Stimulated activated naive CD8-positive, alpha-beta T cell treated with anti-CD3 and anti-CD28 coated beads, Interleukin-15, amount 100 ng/mL, for 72 hours (primary cell): ENCODE measurements around the gene CCDC174.
A peak's percentile ranks its signal among the peaks of the same experiment; 100 is the strongest.
"Not testable (repeated sequence)": the region's sequence is repeated elsewhere in the genome, so short reads cannot be mapped to it uniquely, and the experiment has no call there.

Source experiments
- ATAC-seq: fragments of 150-1000 bp; cut with Tn5 transposase; 2 replicates; pipeline ENCODE4 v1.10.0; 2021; ENCODE audit warnings: mild to moderate bottlenecking, moderate library complexity
- DNase-seq, 2 donors: peaks; one replicate each; pipeline ENCODE4 v3.0.0; 2021 to 2022
- H3K27ac Mint-ChIP-seq, 2 donors: one replicate each; pipeline ENCODE4 v1.8.0; 2022; ENCODE audit warnings: mild to moderate bottlenecking in 2 of 2, mixed read lengths in 2 of 2, moderate library complexity in 2 of 2
- H3K27me3 Mint-ChIP-seq: one replicate; pipeline ENCODE4 v1.8.0; 2022; ENCODE audit warnings: mixed read lengths
- H3K4me1 Mint-ChIP-seq: one replicate; pipeline ENCODE4 v1.8.0; 2022; ENCODE audit warnings: mild to moderate bottlenecking, mixed read lengths
- H3K4me3 Mint-ChIP-seq, 2 donors: one replicate each; pipeline ENCODE4 v1.8.0; 2022; ENCODE audit warnings: mild to moderate bottlenecking in 2 of 2, mixed read lengths in 2 of 2, moderate library complexity in 1 of 2
- H3K9me3 Mint-ChIP-seq, 2 donors: one replicate each; pipeline ENCODE4 v1.8.0; 2022; ENCODE audit warnings: mixed read lengths in 2 of 2

Gene CCDC174

GRCh38 chr3:14651440-14652251 is at the start of gene CCDC174:
Gene CCDC174 (plus strand): TSS chr3:14651762. CDS start chr3:14651837, 75 bp downstream.
- Mint-ChIP-seq H3K4me3 (peak within 1 kb of the TSS; percentile 97 to 99), H3K9me3 (no peaks in the 10 kb centered on the region), H3K27me3 (no peaks in the 10 kb centered on the region), H3K4me1 (peaks cover 52% of the 10 kb centered on the region), H3K27ac (peak within 1 kb of the TSS; percentile 98 to 99)
- ATAC-seq (peak; percentile 98), DNase-seq (peak; percentile 93 to 97)

GRCh38 chr3:14602006-14602803 is 49.4 kb upstream of the CCDC174 start:
- peaks cover 75% of the 10 kb centered on the region for H3K27me3 Mint-ChIP-seq
- peaks cover 10% of the 10 kb centered on the region for H3K4me1 Mint-ChIP-seq
- H3K4me3 Mint-ChIP-seq: no peak overlapping the region
- no peak for ATAC-seq
- no peak overlapping the region for H3K27ac Mint-ChIP-seq
- peaks cover 13 to 19% of the 10 kb centered on the region in 2 donors for H3K9me3 Mint-ChIP-seq
- DNase-seq: no peak

GRCh38 chr3:14602804-14603644 is 48.5 kb upstream of the CCDC174 start:
- Mint-ChIP-seq H3K4me3 (no peak overlapping the region), H3K4me1 (peaks cover 8% of the 10 kb centered on the region), H3K9me3 (peaks cover 13 to 18% of the 10 kb centered on the region in 2 donors), H3K27ac (no peak overlapping the region), H3K27me3 (peaks cover 73% of the 10 kb centered on the region)
- DNase-seq (no peak), ATAC-seq (no peak)

GRCh38 chr3:14605067-14605466 is 46.5 kb upstream of the CCDC174 start:
- ATAC-seq (no peak), DNase-seq (no peak)
- Mint-ChIP-seq H3K27ac (no peak overlapping the region), H3K27me3 (peaks cover 62% of the 10 kb centered on the region), H3K4me1 (no peaks in the 10 kb centered on the region), H3K4me3 (no peak overlapping the region), H3K9me3 (peaks cover 5 to 8% of the 10 kb centered on the region in 2 donors)

DNA sequence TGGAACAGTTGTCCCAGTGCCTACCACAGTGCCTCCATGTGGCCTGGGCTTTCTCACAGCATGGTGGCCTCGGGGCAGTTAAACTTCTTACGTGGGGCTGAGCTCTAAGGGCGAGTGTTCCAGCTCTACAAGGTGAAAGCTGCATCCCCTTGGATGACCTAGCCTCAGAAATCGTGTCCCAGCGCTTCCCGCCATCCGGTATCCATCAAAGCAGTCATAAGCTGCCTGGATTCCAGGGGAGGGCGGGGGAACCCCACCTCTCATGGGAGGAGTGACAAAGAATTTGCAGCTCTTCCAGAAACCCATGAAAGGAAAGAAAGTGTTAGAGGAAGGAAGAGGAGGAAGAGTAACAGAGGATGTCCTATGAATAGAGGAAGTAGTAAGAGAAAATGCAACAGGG is 45.8 kb upstream of the CCDC174 start:
- Mint-ChIP-seq H3K27me3 (peaks cover 62% of the 10 kb centered on the region), H3K27ac (no peak overlapping the region), H3K4me1 (no peaks in the 10 kb centered on the region), H3K4me3 (no peak overlapping the region), H3K9me3 (peaks cover 5 to 8% of the 10 kb centered on the region in 2 donors)
- ATAC-seq (no peak), DNase-seq (no peak)

DNA sequence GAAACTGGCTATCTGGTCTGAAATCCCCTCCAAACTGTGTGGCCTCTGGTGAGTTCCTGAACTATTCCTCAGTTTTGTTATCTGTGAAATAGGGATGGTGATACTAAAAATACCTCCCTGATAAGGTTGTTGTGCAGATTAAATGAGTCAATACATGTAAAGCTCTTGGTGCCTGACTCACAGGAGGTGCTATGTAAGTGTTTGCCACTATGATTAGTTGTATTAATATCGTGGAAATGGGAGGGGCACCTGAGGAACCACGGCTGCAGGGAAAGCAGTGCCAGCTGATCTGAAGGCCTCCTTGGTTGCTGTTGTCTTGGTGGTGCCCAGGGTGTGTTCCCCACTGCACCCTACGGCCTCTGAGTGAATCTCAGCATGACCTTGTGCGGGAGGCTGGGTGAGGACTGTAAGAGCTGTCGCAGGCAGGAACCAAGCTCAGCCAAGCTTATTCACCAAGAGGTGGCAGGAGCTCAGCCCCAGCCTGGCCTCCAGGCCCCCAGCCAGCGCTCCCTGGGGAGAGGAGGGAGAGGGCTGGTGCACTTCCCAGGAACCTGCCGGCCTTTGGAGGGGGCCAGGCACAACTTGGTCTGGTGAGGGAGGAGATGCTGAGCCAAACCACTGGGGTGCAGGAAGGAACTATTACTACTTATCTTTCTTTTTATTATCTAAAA is 44.8 kb upstream of the CCDC174 start:
- Mint-ChIP-seq H3K27ac (no peak overlapping the region), H3K9me3 (peaks cover 5 to 8% of the 10 kb centered on the region in 2 donors), H3K27me3 (peaks cover 52% of the 10 kb centered on the region), H3K4me1 (no peaks in the 10 kb centered on the region), H3K4me3 (no peak overlapping the region)
- ATAC-seq (no peak), DNase-seq (no peak)

- DNase-seq (no peak), ATAC-seq (no peak)
- peaks cover 51% of the 10 kb centered on the region for H3K27me3 Mint-ChIP-seq
- no peak overlapping the region for H3K27ac Mint-ChIP-seq
- H3K9me3 Mint-ChIP-seq: peaks cover 2 to 7% of the 10 kb centered on the region in 2 donors
- H3K4me1 Mint-ChIP-seq: no peaks in the 10 kb centered on the region
- H3K4me3 Mint-ChIP-seq: no peak overlapping the region
These were observed 43.3 kb upstream of the CCDC174 start for GRCh38 chr3:14608298-14608697.

DNA sequence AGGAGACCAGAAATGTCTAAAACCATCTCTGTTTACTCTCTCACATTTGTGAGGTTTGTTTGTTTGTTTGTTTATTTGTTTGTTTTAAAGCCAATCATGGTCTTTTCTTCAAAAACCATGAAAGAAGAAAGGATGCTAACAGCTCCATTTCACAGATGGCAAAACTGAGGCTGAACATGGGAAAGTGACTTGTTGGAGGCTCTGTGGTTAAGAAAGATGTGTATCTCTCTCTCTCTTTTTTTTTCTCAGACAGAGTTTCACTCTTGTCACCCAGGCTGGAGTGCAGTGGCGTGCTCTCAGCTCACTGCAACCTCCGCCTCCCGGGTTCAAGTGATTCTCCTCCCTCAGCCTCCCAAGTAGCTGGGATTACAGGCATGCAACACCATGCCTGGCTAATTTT is 42.5 kb upstream of the CCDC174 start:
- not testable (repeated sequence) for H3K4me3 Mint-ChIP-seq, DNase-seq, ATAC-seq, H3K4me1 Mint-ChIP-seq, H3K27ac Mint-ChIP-seq, H3K9me3 Mint-ChIP-seq
- H3K27me3 Mint-ChIP-seq: peaks cover 43% of the 10 kb centered on the region

DNA sequence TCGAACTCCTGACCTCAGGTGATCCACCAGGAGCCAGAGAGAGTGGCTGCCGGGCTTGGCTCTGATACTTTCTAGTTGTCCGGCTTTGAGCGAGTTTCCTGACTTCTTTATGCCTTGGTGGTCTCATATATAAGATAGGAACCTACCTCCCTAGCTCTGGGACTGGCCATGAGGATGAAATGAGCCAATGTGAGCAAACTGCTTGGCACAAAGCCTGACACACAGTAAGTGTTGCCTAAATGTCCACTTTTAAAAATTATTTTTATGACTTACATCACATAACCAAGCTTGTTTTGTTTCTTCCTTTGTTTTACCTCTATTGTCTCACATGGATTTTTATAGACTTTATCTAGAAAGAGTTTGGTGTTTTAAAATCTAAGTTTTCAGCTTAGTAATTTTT is 42.1 kb upstream of the CCDC174 start:
- ATAC-seq (no peak), DNase-seq (no peak)
- Mint-ChIP-seq H3K4me1 (no peaks in the 10 kb centered on the region), H3K27me3 (peaks cover 42% of the 10 kb centered on the region), H3K4me3 (no peak overlapping the region), H3K9me3 (no peaks in the 10 kb centered on the region), H3K27ac (no peak overlapping the region)

DNA sequence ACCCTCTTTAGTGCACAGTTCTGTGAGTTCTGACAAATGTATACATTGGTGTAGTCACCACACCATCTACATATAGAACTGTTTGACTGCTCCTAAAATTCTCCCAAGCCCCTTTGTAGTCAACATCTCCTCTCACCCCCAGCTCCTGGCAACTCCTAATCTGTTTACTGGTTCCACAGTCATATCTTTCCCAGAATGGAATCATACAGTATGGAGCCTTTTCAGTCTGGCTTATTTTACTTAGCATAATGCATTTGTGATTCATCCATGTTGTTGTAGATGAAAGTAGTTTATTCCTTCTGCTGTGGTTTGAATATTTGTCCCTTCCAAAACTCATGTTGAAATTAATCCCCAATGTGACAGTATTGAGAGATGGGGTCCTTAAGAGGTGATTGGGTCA is 41.6 kb upstream of the CCDC174 start:
- Mint-ChIP-seq H3K4me3 (no peak overlapping the region), H3K27ac (no peak overlapping the region), H3K27me3 (peaks cover 37% of the 10 kb centered on the region), H3K4me1 (no peaks in the 10 kb centered on the region), H3K9me3 (no peaks in the 10 kb centered on the region)
- ATAC-seq (no peak), DNase-seq (no peak)

GRCh38 chr3:14614189-14614588 is 37.4 kb upstream of the CCDC174 start:
- Mint-ChIP-seq H3K9me3 (no peaks in the 10 kb centered on the region), H3K27me3 (peaks cover 43% of the 10 kb centered on the region), H3K4me3 (no peak overlapping the region), H3K27ac (no peak overlapping the region), H3K4me1 (no peaks in the 10 kb centered on the region)
- ATAC-seq (no peak), DNase-seq (no peak)

GRCh38 chr3:14614862-14615261 is 36.7 kb upstream of the CCDC174 start:
- H3K4me3 Mint-ChIP-seq: no peak overlapping the region
- no peak overlapping the region for H3K27ac Mint-ChIP-seq
- DNase-seq (no peak), ATAC-seq (no peak)
- H3K27me3 Mint-ChIP-seq: peaks cover 49% of the 10 kb centered on the region
- no peaks in the 10 kb centered on the region for H3K9me3 Mint-ChIP-seq
- H3K4me1 Mint-ChIP-seq: no peaks in the 10 kb centered on the region

DNA sequence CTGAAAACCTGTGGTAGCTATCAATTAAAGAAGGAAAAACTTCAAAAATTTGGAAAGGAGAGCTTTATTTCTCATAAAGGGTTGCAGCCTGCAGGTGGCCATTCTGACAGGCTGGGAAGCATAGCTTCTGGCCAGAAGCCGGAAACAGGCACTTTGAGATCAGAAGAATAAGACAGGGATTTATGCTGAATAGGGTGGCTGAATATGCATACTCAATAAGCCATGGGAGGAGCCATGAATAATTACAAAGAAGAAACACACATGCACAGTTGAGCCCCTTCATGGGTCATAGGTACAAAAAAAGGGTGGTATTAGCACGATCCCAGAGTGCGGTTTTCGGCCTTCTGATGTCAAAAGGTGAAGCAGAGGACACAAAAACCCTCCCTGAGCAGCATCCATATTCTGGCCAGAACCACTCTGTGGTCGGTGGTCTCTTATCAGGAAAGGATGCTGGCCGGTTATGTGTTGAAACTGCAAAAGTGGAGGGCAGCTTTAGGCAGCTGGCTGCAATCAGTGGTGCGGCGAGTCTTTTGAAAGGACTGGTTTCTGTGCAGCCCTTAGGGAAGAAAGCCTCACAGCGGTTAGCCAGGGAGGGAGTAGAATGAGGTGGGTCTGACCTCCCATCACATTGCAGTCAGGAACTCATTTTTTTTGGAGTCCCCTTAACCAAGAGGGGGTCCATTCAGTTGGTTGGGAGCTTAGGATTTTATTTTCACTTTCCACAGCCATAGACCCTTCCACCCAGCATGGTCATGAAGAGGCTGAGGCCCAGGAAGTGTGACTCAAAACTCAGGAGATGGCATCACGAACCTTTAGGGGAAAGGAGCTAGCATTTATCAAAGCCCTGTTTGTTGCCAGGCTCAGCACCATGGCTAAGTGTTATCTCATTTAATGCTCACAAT is 34.7 kb upstream of the CCDC174 start:
- DNase-seq (no peak), ATAC-seq (no peak)
- Mint-ChIP-seq H3K9me3 (no peaks in the 10 kb centered on the region), H3K4me3 (no peak overlapping the region), H3K27ac (no peak overlapping the region), H3K4me1 (no peaks in the 10 kb centered on the region), H3K27me3 (peaks cover 41% of the 10 kb centered on the region)

DNA sequence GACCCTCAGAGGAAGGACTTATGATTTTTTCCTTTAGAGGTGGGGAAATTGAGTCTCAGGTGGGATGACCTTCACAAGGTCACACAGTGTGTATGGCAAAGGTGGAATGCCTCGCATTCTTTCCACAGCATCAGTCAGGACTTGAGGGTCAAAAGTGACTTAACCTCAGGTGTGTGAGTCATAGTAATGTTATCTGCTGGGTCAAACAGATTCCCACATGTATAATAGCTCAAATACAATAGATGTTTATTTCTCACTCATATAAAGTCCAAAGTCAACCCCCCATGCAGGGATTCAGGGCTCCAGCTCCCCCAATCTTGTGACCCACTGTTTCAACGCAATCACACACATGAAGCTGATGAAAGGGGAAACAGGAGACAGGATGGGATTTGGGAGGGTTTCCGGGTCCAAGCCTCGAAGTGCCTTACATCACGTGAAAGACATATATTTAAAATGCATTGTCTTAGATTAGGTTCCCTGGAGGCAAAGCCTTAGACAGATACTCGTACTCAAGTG is 34.0 kb upstream of the CCDC174 start:
- Mint-ChIP-seq H3K9me3 (no peaks in the 10 kb centered on the region), H3K27me3 (peaks cover 35% of the 10 kb centered on the region), H3K27ac (no peak overlapping the region), H3K4me3 (no peak overlapping the region), H3K4me1 (no peaks in the 10 kb centered on the region)
- DNase-seq: no peak
- no peak for ATAC-seq
